ENCODE data around the gene ZCCHC17. TPM values are rescaled to one million over a fixed set of nuclear protein-coding genes. Genes with fewer than 3 reads are reported as not detected.

The ZCCHC17 gene
- total RNA-seq, 1 donor from 2014 or later, result 19.7 TPM

GRCh38 chr1:31306278-31306677 is 9.4 kb downstream of the ZCCHC17 start:
- DNase-seq (ENCODE audit: low spot score), result no peak

GRCh38 chr1:31308036-31308435 is 11.2 kb downstream of the ZCCHC17 start:
- DNase-seq (ENCODE audit: low spot score), result no peak

GRCh38 chr1:31310198-31310597 is 13.4 kb downstream of the ZCCHC17 start:
- no peak for DNase-seq (ENCODE audit: low spot score)

- DNase-seq (ENCODE audit: low spot score), result no peak
These were observed 19.1 kb downstream of the ZCCHC17 start for GRCh38 chr1:31315902-31316301.

- no peak for DNase-seq (ENCODE audit: low spot score)
These were observed 21.3 kb downstream of the ZCCHC17 start for GRCh38 chr1:31318146-31318545.

GRCh38 chr1:31324093-31324492 is 27.3 kb downstream of the ZCCHC17 start:
- no peak for DNase-seq (ENCODE audit: low spot score)

GRCh38 chr1:31324992-31325391 is 28.2 kb downstream of the ZCCHC17 start:
- no peak for DNase-seq (ENCODE audit: low spot score)

- no peak for DNase-seq (ENCODE audit: low spot score)
These were observed 29.6 kb downstream of the ZCCHC17 start for GRCh38 chr1:31326461-31326860.

GRCh38 chr1:31327381-31327780 is 30.5 kb downstream of the ZCCHC17 start:
- no peak for DNase-seq (ENCODE audit: low spot score)

- DNase-seq (ENCODE audit: low spot score), result no peak
These were observed 38.2 kb downstream of the ZCCHC17 start for GRCh38 chr1:31335007-31335406.

GRCh38 chr1:31336687-31337467 is 40.0 kb downstream of the ZCCHC17 start:
- DNase-seq (ENCODE audit: low spot score), result no peak

- DNase-seq (ENCODE audit: low spot score), result no peak
These were observed 47.7 kb downstream of the ZCCHC17 start for GRCh38 chr1:31344503-31344902.

- DNase-seq (ENCODE audit: low spot score), result no peak
These were observed 48.8 kb downstream of the ZCCHC17 start for GRCh38 chr1:31345635-31346034.

- DNase-seq (ENCODE audit: low spot score), result no peak
These were observed 50.0 kb downstream of the ZCCHC17 start for GRCh38 chr1:31346785-31347184.

- DNase-seq (ENCODE audit: low spot score), result no peak
These were observed 51.6 kb downstream of the ZCCHC17 start for GRCh38 chr1:31348449-31348848.

- no peak for DNase-seq (ENCODE audit: low spot score)
These were observed 57.5 kb downstream of the ZCCHC17 start for GRCh38 chr1:31354283-31354682.

- DNase-seq (ENCODE audit: low spot score), result no peak
These were observed 59.6 kb downstream of the ZCCHC17 start for GRCh38 chr1:31356427-31356826.

- no peak for DNase-seq (ENCODE audit: low spot score)
These were observed 64.8 kb downstream of the ZCCHC17 start for GRCh38 chr1:31361607-31362006.

GRCh38 chr1:31362032-31362431 is 65.2 kb downstream of the ZCCHC17 start:
- no peak for DNase-seq (ENCODE audit: low spot score)

GRCh38 chr1:31364561-31365250 is 67.9 kb downstream of the ZCCHC17 start:
- DNase-seq (ENCODE audit: low spot score), result peak; percentile 40

- no peak for DNase-seq (ENCODE audit: low spot score)
These were observed 70.0 kb downstream of the ZCCHC17 start for GRCh38 chr1:31366796-31367195.

GRCh38 chr1:31368611-31369107 is 71.8 kb downstream of the ZCCHC17 start:
- DNase-seq (ENCODE audit: low spot score), result peak; percentile 56

GRCh38 chr1:31370021-31370420 is 73.2 kb downstream of the ZCCHC17 start:
- no peak for DNase-seq (ENCODE audit: low spot score)
